Activated CD4-positive, alpha-beta T cell treated with anti-CD3 and anti-CD28 coated beads, Interleukin-2, amount 50 U/mL, for 24 hours (primary cell): ENCODE measurements around the gene CCDC68.
"Not testable (repeated sequence)": the region's sequence is repeated elsewhere in the genome, so short reads cannot be mapped to it uniquely, and the experiment has no call there.

ENCODE experiments used
- DNase-seq, 2 donors: peaks; one replicate each; pipeline ENCODE4 v3.0.0-alpha.2; 2020; ENCODE audit warnings: low read depth in 1 of 2, low spot score in 1 of 2

Gene CCDC68

GRCh38 chr18:54878159-54878622 lies 81.1 kb downstream of the CCDC68 start:
- DNase-seq, result no peak

GRCh38 chr18:54877076-54877475 lies 82.2 kb downstream of the CCDC68 start:
- DNase-seq, result no peak

GRCh38 chr18:54875063-54875462 lies 84.2 kb downstream of the CCDC68 start:
- DNase-seq, result no peak

GRCh38 chr18:54873884-54874255 lies 85.4 kb downstream of the CCDC68 start:
- no peak for DNase-seq

GRCh38 chr18:54872681-54873080 lies 86.6 kb downstream of the CCDC68 start:
- no peak for DNase-seq

GRCh38 chr18:54871231-54871630 lies 88.0 kb downstream of the CCDC68 start:
- no peak for DNase-seq

GRCh38 chr18:54867131-54867530 lies 92.1 kb downstream of the CCDC68 start:
- DNase-seq, result no peak

- DNase-seq, result no peak
Observed at GRCh38 chr18:54860941-54861340, 98.3 kb downstream of the CCDC68 start.

GRCh38 chr18:54859667-54860421 lies 99.4 kb downstream of the CCDC68 start:
- no peak for DNase-seq

GRCh38 chr18:54857499-54857898 lies 101.8 kb downstream of the CCDC68 start:
- DNase-seq, result no peak

GRCh38 chr18:54856105-54856646 lies 103.1 kb downstream of the CCDC68 start:
- no peak for DNase-seq

GRCh38 chr18:54855050-54855449 lies 104.2 kb downstream of the CCDC68 start:
- DNase-seq, result not testable (repeated sequence)

GRCh38 chr18:54852780-54853675 lies 106.2 kb downstream of the CCDC68 start:
- no peak for DNase-seq
